Prostate gland (tissue), 2 donors: ENCODE data around the gene GFRA1.

ENCODE experiments used
- POLR2A ChIP-seq: fragments of 450-650 bp; IDR thresholded peaks from one replicate; pipeline ENCODE4 v1.6.1; 2016; ENCODE audit warnings: antibody characterized with exemption, mild to moderate bottlenecking
- POLR2AphosphoS5 ChIP-seq: sonication (generic); formaldehyde crosslinking; IDR thresholded peaks from one replicate; pipeline ENCODE4 v1.6.1; 2017; ENCODE audit warnings: antibody characterized with exemption
- TF ChIP-seq, protein P1 (sequence below), 4 experiments: fragments of 200-600 bp in 2 of 4; fragments of 450-650 bp in 2 of 4; sonication (generic) in 2 of 4; IDR thresholded peaks; 1 replicate in 3 of 4; 2 replicates in 1 of 4; pipeline ENCODE4 v1.5.1; 2016 to 2019; ENCODE audit warnings: antibody characterized with exemption in 4 of 4, mild to moderate bottlenecking in 2 of 4, moderate library complexity in 2 of 4

- TF ChIP-seq, protein P1, sequence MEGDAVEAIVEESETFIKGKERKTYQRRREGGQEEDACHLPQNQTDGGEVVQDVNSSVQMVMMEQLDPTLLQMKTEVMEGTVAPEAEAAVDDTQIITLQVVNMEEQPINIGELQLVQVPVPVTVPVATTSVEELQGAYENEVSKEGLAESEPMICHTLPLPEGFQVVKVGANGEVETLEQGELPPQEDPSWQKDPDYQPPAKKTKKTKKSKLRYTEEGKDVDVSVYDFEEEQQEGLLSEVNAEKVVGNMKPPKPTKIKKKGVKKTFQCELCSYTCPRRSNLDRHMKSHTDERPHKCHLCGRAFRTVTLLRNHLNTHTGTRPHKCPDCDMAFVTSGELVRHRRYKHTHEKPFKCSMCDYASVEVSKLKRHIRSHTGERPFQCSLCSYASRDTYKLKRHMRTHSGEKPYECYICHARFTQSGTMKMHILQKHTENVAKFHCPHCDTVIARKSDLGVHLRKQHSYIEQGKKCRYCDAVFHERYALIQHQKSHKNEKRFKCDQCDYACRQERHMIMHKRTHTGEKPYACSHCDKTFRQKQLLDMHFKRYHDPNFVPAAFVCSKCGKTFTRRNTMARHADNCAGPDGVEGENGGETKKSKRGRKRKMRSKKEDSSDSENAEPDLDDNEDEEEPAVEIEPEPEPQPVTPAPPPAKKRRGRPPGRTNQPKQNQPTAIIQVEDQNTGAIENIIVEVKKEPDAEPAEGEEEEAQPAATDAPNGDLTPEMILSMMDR (IDR thresholded peaks at IDR 0.05): no peak
- no peak for TF ChIP-seq POLR2A
- TF ChIP-seq POLR2AphosphoS5: no peak
Observed at GRCh38 chr10:116210588-116211346, 62.2 kb downstream of the GFRA1 start.
